Bronchial epithelial cell (primary cell): ENCODE data around the gene SOHLH1. TPM values are rescaled to one million over a fixed set of nuclear protein-coding genes. Genes with fewer than 3 reads are reported as not detected.

Source experiments
- DNase-seq: peaks from one replicate; pipeline ENCODE4 v3.0.0-alpha.2; 2010; ENCODE audit warnings: low read depth
- FAIRE-seq: peaks from 2 replicates; lab custom pipeline; 2011; peaks lifted over from hg19 to GRCh38; lab: Jason Lieb, UNC
- H3K27me3 ChIP-seq: 2 replicates; pipeline ENCODE4 v1.5.1; 2011; ENCODE audit warnings: low read length; ENCODE audit not compliant: control insufficient read depth, insufficient read depth
- H3K36me3 ChIP-seq: 2 replicates; pipeline ENCODE4 v1.5.1; 2011; ENCODE audit warnings: low read length; ENCODE audit not compliant: control insufficient read depth, insufficient read depth
- H3K4me3 ChIP-seq: 2 replicates; pipeline ENCODE4 v1.5.1; 2011; ENCODE audit warnings: mild to moderate bottlenecking, low read depth, low read length, control low read depth
- CTCF ChIP-seq: IDR thresholded peaks from 2 replicates; pipeline ENCODE4 v1.5.1; 2011; ENCODE audit warnings: mild to moderate bottlenecking, moderate library complexity, low read length, control low read depth, inconsistent platforms; ENCODE audit not compliant: insufficient read depth, severe bottlenecking
- total RNA-seq: library from RNA; depleted of rRNA; stranded (reverse); fragments of >200 nt; gene quantifications from 2 replicates; pipeline ENCODE4 v1.2.1, GENCODE V29; 2014

Gene SOHLH1
- total RNA-seq, 1 donor from 2014 or later = not detected

- Histone ChIP-seq H3K27me3 (no peaks in the 10 kb centered on the region), H3K36me3 (no peaks in the 10 kb centered on the region), H3K4me3 (no peak overlapping the region)
- DNase-seq (no peak), FAIRE-seq (no peak)
- TF ChIP-seq CTCF = no peak
These were observed 32.2 kb upstream of the SOHLH1 start for GRCh38 chr9:135731454-135731853.

GRCh38 chr9:135729480-135729879, 30.2 kb upstream of the SOHLH1 start:
- FAIRE-seq = peak; percentile 36
- no peak for TF ChIP-seq CTCF
- no peak overlapping the region for H3K4me3 ChIP-seq

GRCh38 chr9:135728436-135729110, 29.3 kb upstream of the SOHLH1 start:
- no peak for FAIRE-seq
- H3K4me3 ChIP-seq = no peak overlapping the region
- no peak for TF ChIP-seq CTCF

More at GRCh38 chr9:135729480-135729879, 30.2 kb upstream of the SOHLH1 start:
- no peaks in the 10 kb centered on the region for H3K27me3 ChIP-seq
- no peak for DNase-seq
- H3K36me3 ChIP-seq = no peaks in the 10 kb centered on the region

GRCh38 chr9:135727257-135727875, 28.1 kb upstream of the SOHLH1 start:
- no peak for TF ChIP-seq CTCF
- no peaks in the 10 kb centered on the region for H3K36me3 ChIP-seq
- no peaks in the 10 kb centered on the region for H3K27me3 ChIP-seq
- DNase-seq = no peak
- H3K4me3 ChIP-seq = no peak overlapping the region
- no peak for FAIRE-seq

More at GRCh38 chr9:135728436-135729110, 29.3 kb upstream of the SOHLH1 start:
- Histone ChIP-seq H3K27me3 (no peaks in the 10 kb centered on the region), H3K36me3 (no peaks in the 10 kb centered on the region)
- no peak for DNase-seq

GRCh38 chr9:135726138-135726853, 27.0 kb upstream of the SOHLH1 start:
- no peaks in the 10 kb centered on the region for H3K27me3 ChIP-seq
- no peaks in the 10 kb centered on the region for H3K36me3 ChIP-seq
- no peak for TF ChIP-seq CTCF
- no peak for FAIRE-seq
- DNase-seq = no peak
- no peak overlapping the region for H3K4me3 ChIP-seq
